BE2C (cell line): Measurements from ENCODE around the gene KIF21B.

Source experiments
- DNase-seq: peaks from one replicate; pipeline ENCODE4 v3.0.0-alpha.2; 2020
- H3K27me3 ChIP-seq: fragments of 250-450 bp; sonication (Bioruptor Pico); 2 replicates; pipeline ENCODE4 v1.5.1; 2020; ENCODE audit warnings: mild to moderate bottlenecking
- H3K36me3 ChIP-seq: fragments of 250-450 bp; sonication (Bioruptor Pico); 2 replicates; pipeline ENCODE4 v1.5.1; 2020; ENCODE audit warnings: mild to moderate bottlenecking
- H3K4me1 ChIP-seq: fragments of 250-450 bp; sonication (Bioruptor Pico); 2 replicates; pipeline ENCODE4 v1.5.1; 2020
- H3K4me3 ChIP-seq: 2 replicates; pipeline ENCODE4 v1.5.1; 2011; ENCODE audit warnings: low read depth, low read length
- H3K9me3 ChIP-seq: fragments of 250-450 bp; sonication (Bioruptor Pico); 2 replicates; pipeline ENCODE4 v1.5.1; 2020
- TF ChIP-seq, protein P1 (sequence below): IDR thresholded peaks from 2 replicates; pipeline ENCODE4 v1.5.1; 2012; ENCODE audit warnings: mild to moderate bottlenecking, low read depth, low read length

The KIF21B gene

GRCh38 chr1:201051399-201051798, 27.9 kb upstream of the KIF21B start:
- TF ChIP-seq, protein P1, sequence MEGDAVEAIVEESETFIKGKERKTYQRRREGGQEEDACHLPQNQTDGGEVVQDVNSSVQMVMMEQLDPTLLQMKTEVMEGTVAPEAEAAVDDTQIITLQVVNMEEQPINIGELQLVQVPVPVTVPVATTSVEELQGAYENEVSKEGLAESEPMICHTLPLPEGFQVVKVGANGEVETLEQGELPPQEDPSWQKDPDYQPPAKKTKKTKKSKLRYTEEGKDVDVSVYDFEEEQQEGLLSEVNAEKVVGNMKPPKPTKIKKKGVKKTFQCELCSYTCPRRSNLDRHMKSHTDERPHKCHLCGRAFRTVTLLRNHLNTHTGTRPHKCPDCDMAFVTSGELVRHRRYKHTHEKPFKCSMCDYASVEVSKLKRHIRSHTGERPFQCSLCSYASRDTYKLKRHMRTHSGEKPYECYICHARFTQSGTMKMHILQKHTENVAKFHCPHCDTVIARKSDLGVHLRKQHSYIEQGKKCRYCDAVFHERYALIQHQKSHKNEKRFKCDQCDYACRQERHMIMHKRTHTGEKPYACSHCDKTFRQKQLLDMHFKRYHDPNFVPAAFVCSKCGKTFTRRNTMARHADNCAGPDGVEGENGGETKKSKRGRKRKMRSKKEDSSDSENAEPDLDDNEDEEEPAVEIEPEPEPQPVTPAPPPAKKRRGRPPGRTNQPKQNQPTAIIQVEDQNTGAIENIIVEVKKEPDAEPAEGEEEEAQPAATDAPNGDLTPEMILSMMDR, result no peak
- Histone ChIP-seq H3K27me3 (no peaks in the 10 kb centered on the region; the same call in 1 of the 2 replicates), H3K4me3 (no peak overlapping the region), H3K36me3 (no peaks in the 10 kb centered on the region), H3K4me1 (no peaks in the 10 kb centered on the region), H3K9me3 (no peaks in the 10 kb centered on the region)
- no peak for DNase-seq

DNA sequence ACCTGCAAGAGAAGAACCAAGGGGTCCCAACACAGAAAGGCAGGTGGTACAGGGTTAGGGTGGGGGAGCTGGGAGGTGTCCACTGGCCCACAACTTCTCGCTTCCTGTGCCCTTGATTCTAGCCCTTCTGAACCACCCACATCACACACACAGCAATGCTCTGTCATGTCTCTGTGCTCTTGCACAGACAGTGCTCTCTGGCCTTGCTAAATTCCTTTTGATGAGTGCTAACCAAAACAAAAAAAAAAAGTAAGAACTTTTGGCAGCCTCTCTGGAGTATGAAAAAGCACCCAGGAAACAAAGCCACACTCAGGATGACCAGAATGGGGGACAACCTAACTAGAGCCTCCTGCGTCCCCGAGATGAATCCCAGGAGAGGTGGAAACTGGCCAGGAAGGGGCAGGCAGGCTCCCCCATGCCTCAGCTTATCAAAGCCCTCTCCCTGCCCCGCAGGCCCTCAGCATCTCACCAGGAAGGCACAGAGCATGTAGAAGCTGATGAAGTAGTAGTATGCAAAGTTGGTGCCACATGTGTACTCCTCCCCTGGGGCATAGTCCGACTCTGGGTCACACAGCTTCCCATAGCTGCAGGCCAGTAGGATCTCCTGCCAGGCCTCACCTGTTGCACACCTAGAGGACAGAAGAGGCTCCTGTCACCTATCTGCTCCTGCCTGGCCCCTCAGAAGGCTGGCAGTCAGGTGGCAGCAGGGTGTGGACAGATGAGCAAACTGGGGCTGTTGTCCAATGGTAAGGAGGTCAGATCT, 27.2 kb upstream of the KIF21B start:
- Histone ChIP-seq H3K4me3 (no peak overlapping the region), H3K27me3 (no peaks in the 10 kb centered on the region; the same call in 1 of the 2 replicates), H3K4me1 (no peaks in the 10 kb centered on the region), H3K9me3 (no peaks in the 10 kb centered on the region), H3K36me3 (no peaks in the 10 kb centered on the region)
- TF ChIP-seq, protein P1, result no peak
- DNase-seq, result no peak

- Histone ChIP-seq H3K4me1 (no peaks in the 10 kb centered on the region), H3K9me3 (no peaks in the 10 kb centered on the region), H3K27me3 (no peaks in the 10 kb centered on the region; the same call in 1 of the 2 replicates), H3K36me3 (no peaks in the 10 kb centered on the region), H3K4me3 (no peak overlapping the region)
- DNase-seq, result no peak
- TF ChIP-seq, protein P1, result no peak
Observed at GRCh38 chr1:201049248-201049831, 25.8 kb upstream of the KIF21B start.

GRCh38 chr1:201048521-201048920, 25.0 kb upstream of the KIF21B start:
- no peaks in the 10 kb centered on the region for H3K36me3 ChIP-seq
- H3K9me3 ChIP-seq, result no peaks in the 10 kb centered on the region
- H3K4me1 ChIP-seq, result no peaks in the 10 kb centered on the region
- no peaks in the 10 kb centered on the region; the same call in 1 of the 2 replicates for H3K27me3 ChIP-seq
- H3K4me3 ChIP-seq, result no peak overlapping the region
- TF ChIP-seq, protein P1, result no peak
- no peak for DNase-seq

GRCh38 chr1:201044119-201044518, 20.6 kb upstream of the KIF21B start:
- H3K9me3 ChIP-seq, result no peaks in the 10 kb centered on the region
- TF ChIP-seq, protein P1, result 0 out of 2 replicates have a peak, but pooled peaks have one; percentile 3
- no peak overlapping the region for H3K4me3 ChIP-seq
- DNase-seq, result no peak
- no peaks in the 10 kb centered on the region for H3K36me3 ChIP-seq
- no peaks in the 10 kb centered on the region for H3K4me1 ChIP-seq
- no peaks in the 10 kb centered on the region; the same call in 1 of the 2 replicates for H3K27me3 ChIP-seq

GRCh38 chr1:201042779-201043461, 19.4 kb upstream of the KIF21B start:
- TF ChIP-seq, protein P1, result peak; percentile 94
- DNase-seq, result peak; percentile 63
- no peak overlapping the region for H3K4me3 ChIP-seq
- no peaks in the 10 kb centered on the region; the same call in 1 of the 2 replicates for H3K27me3 ChIP-seq
- no peaks in the 10 kb centered on the region for H3K9me3 ChIP-seq
- no peaks in the 10 kb centered on the region for H3K36me3 ChIP-seq
- no peaks in the 10 kb centered on the region for H3K4me1 ChIP-seq
